GM21619 (cell line): ENCODE results near the gene PSMC2.
"Not testable (repeated sequence)": the region's sequence is repeated elsewhere in the genome, so short reads cannot be mapped to it uniquely, and the experiment has no call there.

Source experiments
- ATAC-seq: cut with Tn5 transposase; IDR thresholded peaks from one replicate; pipeline ENCODE4 v1.9.1; 2021; ENCODE audit not compliant: unreplicated experiment

PSMC2 gene

GRCh38 chr7:103373866-103374643 is 26.6 kb downstream of the PSMC2 start:
- ATAC-seq = no peak

- ATAC-seq = no peak
These were observed 32.0 kb downstream of the PSMC2 start for GRCh38 chr7:103379270-103379975.

DNA sequence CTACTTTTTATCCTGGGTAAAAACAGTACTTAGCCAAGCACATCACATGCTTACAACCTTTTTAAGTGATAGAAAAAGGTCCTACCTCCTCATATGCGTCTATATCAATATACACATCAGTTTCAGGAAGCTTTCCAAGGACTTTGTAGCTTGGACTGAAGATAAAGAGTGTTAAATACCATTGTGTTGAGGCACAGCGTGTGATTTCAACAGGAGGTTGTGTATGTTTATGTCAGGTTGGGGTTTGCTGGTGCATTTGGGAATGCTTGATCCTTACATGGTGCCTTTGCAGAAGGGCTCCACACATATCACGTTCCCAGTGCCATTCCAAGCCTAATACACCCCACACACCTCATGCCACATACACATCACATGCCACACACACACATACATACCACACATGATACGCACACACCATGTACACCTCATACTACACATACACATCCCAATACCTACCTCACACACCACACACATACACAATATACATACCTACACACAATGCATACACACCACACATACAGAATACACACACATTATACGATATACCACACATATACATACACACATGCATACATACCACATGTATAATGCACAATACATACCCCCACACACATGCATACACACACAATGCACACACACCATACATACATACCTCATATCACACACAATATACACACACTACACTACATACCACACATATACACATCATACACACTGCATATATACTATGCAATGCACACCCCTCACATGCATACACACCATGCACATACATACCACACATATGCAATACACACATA is 33.1 kb downstream of the PSMC2 start:
- no peak for ATAC-seq

DNA sequence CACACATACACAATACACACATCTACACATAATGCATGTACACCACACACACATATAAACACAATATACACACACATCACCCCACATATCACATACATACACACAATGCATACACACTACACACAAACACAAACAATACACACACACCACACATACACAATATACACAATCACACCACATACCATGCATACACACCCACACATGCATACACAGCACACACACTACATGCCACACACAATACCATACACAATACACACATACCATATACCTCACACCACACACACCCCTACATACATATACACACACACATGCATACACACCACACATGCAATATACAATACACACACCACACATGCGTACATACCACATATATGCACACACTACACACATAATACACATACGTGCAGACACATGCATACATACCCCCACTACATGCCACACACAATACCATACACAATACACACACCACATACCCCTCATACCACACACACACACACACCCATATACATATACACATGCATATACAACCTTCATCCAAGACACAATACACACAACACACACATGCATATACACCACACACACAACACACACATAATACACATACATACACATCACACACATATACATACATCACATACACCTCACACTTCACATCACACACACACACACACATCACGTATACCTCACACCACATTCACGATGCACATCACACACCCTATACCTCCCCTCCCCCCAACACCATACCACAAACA is 34.0 kb downstream of the PSMC2 start:
- ATAC-seq = no peak

GRCh38 chr7:103382032-103382402 is 34.6 kb downstream of the PSMC2 start:
- ATAC-seq = no peak

GRCh38 chr7:103387242-103387641 is 39.8 kb downstream of the PSMC2 start:
- ATAC-seq = no peak

DNA sequence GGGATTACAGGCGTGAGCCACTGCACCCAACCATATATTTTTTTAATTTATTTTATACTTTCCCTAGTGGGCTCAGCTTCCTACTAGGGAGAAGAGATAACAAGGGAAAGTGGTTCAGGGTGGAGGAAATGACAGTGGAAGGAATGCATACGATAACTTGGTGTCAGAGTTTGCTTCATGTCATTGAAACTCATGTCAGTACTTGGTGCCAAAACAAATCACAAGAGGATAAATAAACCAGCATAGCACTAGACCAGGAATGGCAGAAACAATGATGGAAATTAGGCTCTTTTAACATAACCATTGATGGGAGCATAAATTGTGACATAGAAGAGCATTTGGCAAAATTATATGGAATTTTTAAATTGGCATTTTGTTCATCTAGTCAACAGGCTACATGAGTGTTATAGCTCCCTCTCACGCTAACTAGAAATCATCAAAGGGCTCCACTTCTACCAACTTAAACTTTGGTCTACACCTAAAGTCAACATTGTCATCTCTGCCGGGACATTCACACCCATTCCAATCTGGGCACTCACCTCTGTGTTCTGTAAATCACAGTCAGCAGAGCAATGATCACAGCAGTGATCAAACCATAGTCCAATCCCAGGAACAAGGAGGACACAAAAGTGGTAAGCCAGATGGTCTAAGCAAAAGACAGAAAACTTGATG is 41.2 kb downstream of the PSMC2 start:
- no peak for ATAC-seq

DNA sequence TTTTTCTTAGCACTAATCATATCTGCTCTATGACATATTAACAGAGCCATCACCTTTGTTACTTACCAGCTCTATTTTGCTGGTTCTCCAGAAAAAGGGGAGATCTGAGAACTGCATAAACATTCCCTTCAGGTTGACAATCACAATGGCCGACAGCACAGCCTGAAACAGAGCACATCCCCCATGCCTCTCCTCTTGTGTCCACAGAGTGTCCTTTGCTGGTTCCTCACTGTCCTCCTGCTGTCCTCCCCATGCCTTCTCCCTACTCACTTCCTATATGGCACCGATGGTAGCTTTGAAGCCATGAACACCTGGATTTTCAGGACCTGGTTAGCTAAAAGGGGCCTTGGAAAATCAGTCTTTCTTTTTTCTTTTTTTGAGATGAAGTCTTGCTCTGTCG is 41.8 kb downstream of the PSMC2 start:
- ATAC-seq = no peak

DNA sequence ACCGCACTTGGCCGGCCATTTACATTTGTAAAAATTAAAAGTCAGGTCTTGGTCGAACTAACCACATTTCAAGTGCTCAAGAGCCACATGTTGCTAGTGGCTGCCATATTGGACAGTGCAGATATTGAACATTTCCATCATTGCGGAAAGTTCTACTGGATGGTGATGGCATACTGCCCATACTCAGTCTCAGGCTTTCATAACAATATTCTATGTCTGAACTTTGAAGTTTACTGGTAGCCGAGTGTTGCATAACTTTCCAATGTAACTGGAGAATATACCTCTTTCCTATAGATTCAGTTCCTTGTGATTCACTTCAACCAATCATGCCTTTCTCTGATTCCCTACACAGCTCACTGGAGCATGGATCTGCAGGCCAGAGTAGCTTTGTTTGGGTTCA is 43.7 kb downstream of the PSMC2 start:
- no peak for ATAC-seq

DNA sequence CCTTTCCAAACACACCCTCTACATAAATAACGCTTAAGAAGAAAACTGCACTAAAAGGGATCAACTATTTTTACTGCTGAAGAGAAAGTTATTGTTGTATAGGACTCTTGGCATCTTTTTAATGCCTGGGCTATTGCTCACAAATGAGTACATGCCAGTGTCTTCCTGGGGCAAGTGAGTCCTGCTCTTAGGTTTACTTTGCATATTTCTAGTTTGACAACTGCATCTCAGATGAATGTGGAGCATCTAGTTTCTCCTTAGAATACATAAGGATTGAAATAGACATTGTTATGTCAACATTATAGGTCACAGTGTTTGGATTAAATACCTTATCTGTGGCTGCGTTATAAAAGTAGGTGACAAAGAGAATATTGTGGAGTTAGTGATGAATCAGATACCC is 44.5 kb downstream of the PSMC2 start:
- no peak for ATAC-seq

GRCh38 chr7:103394566-103394965 is 47.1 kb downstream of the PSMC2 start:
- no peak for ATAC-seq

GRCh38 chr7:103395071-103395470 is 47.6 kb downstream of the PSMC2 start:
- ATAC-seq = no peak

GRCh38 chr7:103396471-103396870 is 49.0 kb downstream of the PSMC2 start:
- ATAC-seq = no peak

DNA sequence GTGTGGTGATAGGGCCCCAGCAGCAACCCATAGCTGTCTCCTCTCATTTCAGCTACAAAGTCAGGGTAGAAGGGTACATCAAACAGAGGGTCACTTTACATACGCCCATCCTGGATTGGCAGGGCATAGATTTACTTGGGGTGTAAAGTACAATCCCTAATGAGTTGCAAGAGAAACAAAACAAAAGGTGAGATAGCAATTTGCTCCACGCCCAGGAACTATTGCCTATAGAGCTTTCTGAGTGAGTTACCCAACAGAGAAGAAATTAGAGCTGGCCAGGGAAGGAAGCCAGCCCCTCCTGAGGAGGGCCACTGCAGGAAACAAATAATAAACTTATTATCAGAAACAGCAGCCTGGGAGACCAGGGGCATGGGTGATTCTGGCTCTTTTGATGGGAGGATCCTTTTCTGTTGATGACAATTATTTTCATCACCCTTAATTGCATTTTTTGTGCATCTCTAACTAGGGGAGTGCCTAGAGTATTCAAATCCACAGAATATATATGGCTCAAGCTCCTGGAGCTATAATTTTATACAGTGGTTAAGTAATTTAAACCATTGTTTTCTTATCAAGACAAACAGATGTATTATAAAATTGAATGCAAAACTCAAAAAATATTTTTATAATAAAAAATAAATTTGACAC is 51.2 kb downstream of the PSMC2 start:
- ATAC-seq = no peak

GRCh38 chr7:103399687-103400086 is 52.2 kb downstream of the PSMC2 start:
- ATAC-seq = not testable (repeated sequence)

- not testable (repeated sequence) for ATAC-seq
These were observed 58.6 kb downstream of the PSMC2 start for GRCh38 chr7:103405789-103406613.

- no peak for ATAC-seq
These were observed 64.7 kb downstream of the PSMC2 start for GRCh38 chr7:103412151-103412550.

DNA sequence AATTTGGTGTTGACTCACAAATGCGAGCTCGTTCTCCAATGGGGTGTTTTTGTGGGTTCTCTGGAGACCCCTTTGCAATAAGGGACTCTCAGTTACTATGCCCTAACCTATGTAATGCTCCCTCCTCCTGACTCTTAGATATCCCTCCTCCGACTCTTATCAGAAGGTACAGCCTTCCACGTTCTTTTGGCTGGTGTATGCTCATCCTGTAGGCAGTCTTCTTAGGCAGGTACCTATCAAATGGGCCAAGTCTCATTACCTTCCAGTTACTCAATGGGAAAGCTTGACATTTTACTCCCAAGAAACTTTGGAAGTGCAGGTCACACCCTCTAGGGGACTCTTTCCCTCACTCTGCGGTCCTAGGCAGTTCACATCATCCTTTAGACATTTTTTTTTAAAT is 66.0 kb downstream of the PSMC2 start:
- no peak for ATAC-seq

DNA sequence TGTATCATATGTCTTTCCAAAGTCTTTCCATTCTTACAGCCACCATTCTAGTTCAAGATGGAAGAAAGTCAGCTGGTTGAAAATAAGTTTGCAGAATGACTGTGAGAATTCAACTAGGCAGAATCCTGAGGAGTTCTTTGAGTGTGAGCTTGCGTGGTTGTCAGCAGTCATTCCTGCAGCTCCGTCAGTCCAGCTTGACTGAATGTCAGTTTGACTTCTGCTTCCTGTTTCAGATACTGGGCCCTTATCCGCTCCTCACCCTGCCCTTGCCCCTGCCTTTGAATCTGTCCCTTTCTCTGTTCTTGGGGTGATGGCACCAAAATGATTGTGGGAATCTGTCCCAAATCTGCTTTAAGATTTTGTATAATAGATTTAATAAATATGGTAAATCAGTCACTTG is 70.8 kb downstream of the PSMC2 start:
- ATAC-seq = no peak
